ENCODE results near the gene CFAP65. TPM values are rescaled to one million over a fixed set of nuclear protein-coding genes. Genes with fewer than 3 reads are reported as not detected.

Gene CFAP65
- total and polyA plus RNA-seq, 10 donors, result 0.28 TPM; not detected in 9

DNA sequence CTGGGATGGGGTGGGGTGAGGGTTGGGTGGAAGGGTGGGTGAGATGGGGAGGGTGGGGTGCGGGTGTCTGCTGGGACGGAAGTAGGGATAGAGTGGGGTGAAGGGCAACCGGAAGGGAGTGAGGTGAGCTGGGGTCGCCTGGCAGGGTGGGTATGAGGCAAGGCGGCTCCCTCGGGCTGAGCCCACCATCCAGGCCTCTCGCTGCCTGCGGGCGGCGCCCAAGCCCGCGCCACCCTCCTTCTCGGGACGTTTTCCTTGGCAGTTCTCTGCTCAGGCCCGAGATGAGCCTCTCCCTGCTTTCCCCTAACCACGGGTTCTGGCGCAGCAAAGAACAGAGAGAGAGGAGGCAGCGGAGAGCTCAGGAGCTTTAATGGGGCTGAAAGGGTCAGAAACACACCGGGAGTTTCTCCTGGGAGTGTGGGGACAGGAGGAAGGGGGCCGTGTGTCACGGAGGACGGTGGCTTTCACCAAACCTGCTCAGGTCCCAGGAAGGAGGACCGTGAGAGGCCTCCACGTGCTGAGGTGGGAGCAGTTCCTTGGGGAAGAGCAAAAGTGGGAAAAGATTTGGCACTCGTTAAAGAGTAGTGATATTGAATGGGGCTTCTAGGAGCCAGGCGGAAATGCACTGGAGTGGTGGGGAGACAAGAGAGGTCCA, 60.5 kb downstream of the CFAP65 start:
- TF ChIP-seq, protein P1, sequence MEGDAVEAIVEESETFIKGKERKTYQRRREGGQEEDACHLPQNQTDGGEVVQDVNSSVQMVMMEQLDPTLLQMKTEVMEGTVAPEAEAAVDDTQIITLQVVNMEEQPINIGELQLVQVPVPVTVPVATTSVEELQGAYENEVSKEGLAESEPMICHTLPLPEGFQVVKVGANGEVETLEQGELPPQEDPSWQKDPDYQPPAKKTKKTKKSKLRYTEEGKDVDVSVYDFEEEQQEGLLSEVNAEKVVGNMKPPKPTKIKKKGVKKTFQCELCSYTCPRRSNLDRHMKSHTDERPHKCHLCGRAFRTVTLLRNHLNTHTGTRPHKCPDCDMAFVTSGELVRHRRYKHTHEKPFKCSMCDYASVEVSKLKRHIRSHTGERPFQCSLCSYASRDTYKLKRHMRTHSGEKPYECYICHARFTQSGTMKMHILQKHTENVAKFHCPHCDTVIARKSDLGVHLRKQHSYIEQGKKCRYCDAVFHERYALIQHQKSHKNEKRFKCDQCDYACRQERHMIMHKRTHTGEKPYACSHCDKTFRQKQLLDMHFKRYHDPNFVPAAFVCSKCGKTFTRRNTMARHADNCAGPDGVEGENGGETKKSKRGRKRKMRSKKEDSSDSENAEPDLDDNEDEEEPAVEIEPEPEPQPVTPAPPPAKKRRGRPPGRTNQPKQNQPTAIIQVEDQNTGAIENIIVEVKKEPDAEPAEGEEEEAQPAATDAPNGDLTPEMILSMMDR (IDR thresholded peaks at IDR 0.05 in 8 of 11, conservative IDR thresholded peaks at IDR 0.05 in 3 of 11), result peak in 2 of 11 experiments; percentile 7 to 20
- TF ChIP-seq POLR2A (IDR thresholded peaks at IDR 0.05), result no peak
- no peak for TF ChIP-seq POLR2AphosphoS5 (IDR thresholded peaks at IDR 0.05)
- DNase-seq, result peak; percentile 63
- Histone ChIP-seq H3K9me3 (no peaks in the 10 kb centered on the region), H3K27me3 (replicated peaks in 1 of 7) (peaks cover 11 to 100% (median 66%) of the 10 kb centered on the region in 7 donors), H3K27ac (no peak overlapping the region), H3K4me3 (peak overlapping the region; percentile 13 to 66 (median 24)), H3K36me3 (no peaks in the 10 kb centered on the region), H3K4me1 (peaks cover 33 to 62% (median 53%) of the 10 kb centered on the region in 6 donors)
- intact Hi-C loops (cut with DNase I; ENCODE audit: low total_unique reads), result no loop called here
- 2 to 8% (median 3%) methylated on average over 26 of the region's 26 CpGs for WGBS, 5 donors

DNA sequence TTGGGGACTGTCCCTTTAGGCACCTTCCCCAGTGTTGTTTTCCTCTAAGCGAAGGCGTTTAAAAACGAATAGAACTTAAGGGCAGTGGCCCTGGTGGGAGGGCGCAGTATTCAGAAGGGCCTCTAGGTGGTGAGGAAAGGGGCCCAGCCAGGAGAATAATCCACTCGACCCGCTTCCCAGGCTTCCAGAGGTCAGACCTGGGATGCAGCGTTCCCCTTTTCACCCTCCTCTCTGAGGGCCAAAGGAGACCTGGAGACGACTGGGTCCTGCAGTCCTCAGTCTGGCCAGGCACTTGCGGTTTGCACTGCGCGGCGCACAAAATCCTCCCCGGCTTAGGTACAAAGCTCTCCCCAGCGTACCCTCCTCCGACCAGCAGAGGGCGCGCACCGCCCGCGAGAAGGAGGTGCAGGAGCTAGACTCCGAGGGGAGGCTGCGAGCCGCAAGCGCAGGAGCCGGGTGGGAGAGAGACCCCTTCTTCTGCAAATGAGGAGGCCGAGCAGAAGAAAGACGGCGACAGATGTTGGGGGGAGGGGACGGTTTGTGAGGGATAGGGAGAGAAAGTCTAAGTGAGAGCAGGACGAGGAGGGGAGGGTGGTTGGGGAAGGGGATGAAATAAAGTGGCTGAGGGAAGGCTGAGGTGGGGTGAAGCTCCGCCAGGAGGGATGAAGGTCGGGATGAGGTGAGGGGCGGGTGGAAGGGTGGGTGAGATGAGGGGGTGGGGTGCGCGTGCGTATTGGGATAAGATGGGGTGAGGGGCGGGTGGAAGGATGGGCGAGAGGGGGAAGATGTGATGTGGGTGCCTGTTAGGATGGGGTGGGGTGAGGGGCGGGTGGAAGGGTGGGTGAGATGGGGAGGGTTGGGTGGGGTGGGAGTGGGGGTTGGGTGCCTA, 61.2 kb downstream of the CFAP65 start:
- WGBS, 5 donors, result 1 to 4% (median 3%) methylated on average over 28 to 39 of the region's 39 CpGs
- Histone ChIP-seq H3K36me3 (no peaks in the 10 kb centered on the region), H3K27ac (no peak overlapping the region), H3K4me1 (peaks cover 33 to 54% (median 47%) of the 10 kb centered on the region in 6 donors), H3K9me3 (no peaks in the 10 kb centered on the region), H3K27me3 (replicated peaks in 1 of 7) (peaks cover 11 to 100% (median 58%) of the 10 kb centered on the region in 7 donors), H3K4me3 (peak overlapping the region in 6 of 8 donors; percentile 13 to 66 (median 18))
- DNase-seq, result peak; percentile 94
- TF ChIP-seq, protein P1 (IDR thresholded peaks at IDR 0.05 in 8 of 11, conservative IDR thresholded peaks at IDR 0.05 in 3 of 11), result peak; percentile 70 to 93 (median 90)
- TF ChIP-seq POLR2A (IDR thresholded peaks at IDR 0.05) (no peak), POLR2AphosphoS5 (IDR thresholded peaks at IDR 0.05) (peak in 2 of 3 donors; percentile 19 to 30)
- intact Hi-C loops (cut with DNase I; ENCODE audit: low total_unique reads), result no loop called here

DNA sequence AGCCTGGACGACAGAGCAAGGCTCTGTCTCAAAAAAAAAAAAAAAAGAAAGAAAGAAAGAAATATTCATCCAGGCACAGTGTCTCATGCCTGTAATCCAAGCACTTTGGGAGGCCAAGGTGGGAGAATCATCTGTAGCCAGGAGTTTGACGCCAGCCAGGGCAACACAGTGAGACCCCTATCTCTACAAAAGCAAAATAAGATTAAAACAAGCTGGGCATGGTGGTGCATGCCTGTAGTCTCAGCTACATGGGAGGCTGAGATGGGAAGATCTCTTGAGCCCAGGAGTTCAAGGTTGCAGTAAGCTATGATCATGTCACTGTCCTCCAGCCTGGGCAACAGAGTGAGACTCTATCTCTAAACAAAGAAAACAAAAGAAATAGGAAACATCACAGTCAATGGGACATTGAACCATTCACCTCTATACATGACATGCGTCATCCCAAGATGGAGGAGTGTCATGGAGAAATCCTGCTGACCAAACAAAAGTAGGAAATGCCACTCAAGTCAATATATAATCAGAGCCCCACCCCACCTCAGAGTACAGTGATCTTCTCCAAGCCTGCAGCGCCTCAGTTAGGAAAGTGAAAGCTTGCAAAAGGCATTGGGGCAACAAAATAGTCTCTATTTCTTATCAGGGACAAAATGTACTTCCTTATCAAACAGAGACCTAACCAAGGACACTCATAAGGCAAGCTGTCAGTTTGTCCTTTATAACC, 66.1 kb downstream of the CFAP65 start:
- H3K4me1 ChIP-seq, result peaks cover 7 to 8% (median 7%) of the 10 kb centered on the region in 6 donors
- H3K27me3 ChIP-seq (replicated peaks in 1 of 7), result peaks cover 0 to 93% (median 38%) of the 10 kb centered on the region in 7 donors
- DNase-seq, result no peak
- 56 to 70% (median 65%) methylated on average over 4 of the region's 4 CpGs for WGBS, 5 donors
- TF ChIP-seq POLR2AphosphoS5 (IDR thresholded peaks at IDR 0.05), result no peak
- no peak for TF ChIP-seq POLR2A (IDR thresholded peaks at IDR 0.05)
- TF ChIP-seq, protein P1 (IDR thresholded peaks at IDR 0.05 in 8 of 11, conservative IDR thresholded peaks at IDR 0.05 in 3 of 11), result no peak
- H3K36me3 ChIP-seq, result no peaks in the 10 kb centered on the region
- H3K4me3 ChIP-seq, result no peak overlapping the region
- H3K9me3 ChIP-seq, result no peaks in the 10 kb centered on the region
- no peak overlapping the region for H3K27ac ChIP-seq
- intact Hi-C loops (cut with DNase I; ENCODE audit: low total_unique reads), result no loop called here

All from spleen (tissue), 11 donors.